ENCODE results near the gene CNOT3. TPM values are rescaled to one million over a fixed set of nuclear protein-coding genes. Genes with fewer than 3 reads are reported as not detected.

The CNOT3 gene
- total and polyA plus RNA-seq, 9 of the 15 experiments (the other 6 are each of a cell fraction or from before 2014, with no cell fraction given): 0.27 to 60.4 (median 9.9) TPM

DNA sequence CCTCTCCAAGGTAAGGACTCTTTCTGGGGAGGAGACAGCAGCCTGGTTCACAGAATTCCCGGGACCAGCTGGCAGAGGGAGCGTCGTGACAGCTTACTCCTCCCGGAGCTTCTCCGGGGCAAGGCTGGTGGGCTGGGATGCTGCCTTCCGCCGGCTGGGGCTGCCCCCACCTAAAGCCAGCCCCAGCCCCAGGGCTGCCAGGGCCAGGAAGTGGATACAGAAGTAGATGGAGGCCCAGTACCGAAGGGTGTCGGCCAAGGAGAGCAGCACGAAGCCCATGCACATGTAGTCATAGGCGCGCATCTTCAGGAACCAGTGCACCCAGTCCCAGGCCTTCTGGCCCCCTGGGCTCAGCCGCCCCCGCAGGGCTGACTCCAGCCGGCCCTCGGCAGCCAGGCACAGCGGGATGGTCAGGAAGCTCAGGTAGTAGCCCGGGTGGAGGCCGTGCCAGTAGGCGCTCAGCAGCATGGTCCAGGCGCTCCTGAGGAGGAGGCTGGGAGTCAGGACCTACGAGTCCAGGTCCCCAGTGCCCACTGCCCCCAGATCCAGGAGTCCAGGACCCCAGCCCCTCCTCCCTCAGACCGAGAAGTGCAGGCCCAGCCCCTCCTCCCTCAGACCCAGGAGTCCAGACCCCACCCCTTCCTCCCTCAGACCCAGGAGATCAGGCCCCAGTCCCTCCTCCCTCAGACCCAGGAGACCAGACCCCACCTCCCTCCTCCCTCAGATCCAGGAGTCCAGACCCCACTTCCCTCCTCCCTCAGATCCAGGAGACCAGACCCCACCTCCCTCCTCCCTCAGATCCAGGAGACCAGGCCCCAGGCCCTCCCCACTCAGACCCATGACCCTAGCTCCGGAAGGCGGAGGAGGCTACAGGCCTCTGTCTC is 36.6 kb downstream of the CNOT3 start (continued):
- TF ChIP-seq, protein P1, sequence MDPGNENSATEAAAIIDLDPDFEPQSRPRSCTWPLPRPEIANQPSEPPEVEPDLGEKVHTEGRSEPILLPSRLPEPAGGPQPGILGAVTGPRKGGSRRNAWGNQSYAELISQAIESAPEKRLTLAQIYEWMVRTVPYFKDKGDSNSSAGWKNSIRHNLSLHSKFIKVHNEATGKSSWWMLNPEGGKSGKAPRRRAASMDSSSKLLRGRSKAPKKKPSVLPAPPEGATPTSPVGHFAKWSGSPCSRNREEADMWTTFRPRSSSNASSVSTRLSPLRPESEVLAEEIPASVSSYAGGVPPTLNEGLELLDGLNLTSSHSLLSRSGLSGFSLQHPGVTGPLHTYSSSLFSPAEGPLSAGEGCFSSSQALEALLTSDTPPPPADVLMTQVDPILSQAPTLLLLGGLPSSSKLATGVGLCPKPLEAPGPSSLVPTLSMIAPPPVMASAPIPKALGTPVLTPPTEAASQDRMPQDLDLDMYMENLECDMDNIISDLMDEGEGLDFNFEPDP (CRISPR knock-in tag; IDR thresholded peaks at IDR 0.05): no peak
- TF ChIP-seq HIVEP1 (CRISPR knock-in tag; IDR thresholded peaks at IDR 0.05) (no peak), RBFOX2 (IDR thresholded peaks at IDR 0.05; ENCODE audit: low read depth, low read length) (peak; percentile 47), POLR2G (IDR thresholded peaks at IDR 0.05; ENCODE audit: low read depth, low read length) (peak; percentile 77), ZFP30 (CRISPR knock-in tag; IDR thresholded peaks at IDR 0.05; ENCODE audit: borderline replicate concordance) (no peak), ZBTB7A (IDR thresholded peaks at IDR 0.05; ENCODE audit: borderline replicate concordance, control insufficient read depth, low read depth, low read length) (peak; percentile 31; the same call in 1 of the 2 replicates), CHD4 (IDR thresholded peaks at IDR 0.05; ENCODE audit: insufficient read depth, insufficient replicate concordance, low read depth, low read length, poor library complexity, severe bottlenecking) (no peak)

All from K562 (cell line).